ENCODE measurements around the gene CD44.
A peak's percentile ranks its signal among the peaks of the same experiment; 100 is the strongest.

Gene CD44

GRCh38 chr11:35241083-35241482 lies 102.1 kb downstream of the CD44 start:
- DNase-seq, result no peak

- no peak for DNase-seq
Observed at GRCh38 chr11:35241531-35241930, 102.6 kb downstream of the CD44 start.

- no peak for DNase-seq
Observed at GRCh38 chr11:35242412-35243242, 103.7 kb downstream of the CD44 start.

- DNase-seq, result no peak
Observed at GRCh38 chr11:35243774-35244173, 104.8 kb downstream of the CD44 start.

- no peak for DNase-seq
Observed at GRCh38 chr11:35245056-35245455, 106.1 kb downstream of the CD44 start.

GRCh38 chr11:35245786-35246185 lies 106.8 kb downstream of the CD44 start:
- DNase-seq, result no peak

GRCh38 chr11:35246745-35247144 lies 107.8 kb downstream of the CD44 start:
- no peak for DNase-seq

- DNase-seq, result peak; percentile 24
Observed at GRCh38 chr11:35247428-35247827, 108.5 kb downstream of the CD44 start.

GRCh38 chr11:35247863-35248262 lies 108.9 kb downstream of the CD44 start:
- DNase-seq, result no peak

- DNase-seq, result no peak
Observed at GRCh38 chr11:35248558-35249323, 109.8 kb downstream of the CD44 start.

- DNase-seq, result no peak
Observed at GRCh38 chr11:35250192-35250591, 111.2 kb downstream of the CD44 start.

- DNase-seq, result no peak
Observed at GRCh38 chr11:35250621-35251020, 111.7 kb downstream of the CD44 start.

- no peak for DNase-seq
Observed at GRCh38 chr11:35253237-35253636, 114.3 kb downstream of the CD44 start.

- DNase-seq, result no peak
Observed at GRCh38 chr11:35255514-35255913, 116.5 kb downstream of the CD44 start.

- no peak for DNase-seq
Observed at GRCh38 chr11:35256296-35256695, 117.3 kb downstream of the CD44 start.

GRCh38 chr11:35257281-35257680 lies 118.3 kb downstream of the CD44 start:
- no peak for DNase-seq

- DNase-seq, result no peak
Observed at GRCh38 chr11:35259529-35259928, 120.6 kb downstream of the CD44 start.

- no peak for DNase-seq
Observed at GRCh38 chr11:35260342-35260985, 121.5 kb downstream of the CD44 start.

- no peak for DNase-seq
Observed at GRCh38 chr11:35261197-35261596, 122.2 kb downstream of the CD44 start.

GRCh38 chr11:35262056-35262455 lies 123.1 kb downstream of the CD44 start:
- no peak for DNase-seq

GRCh38 chr11:35262735-35263134 lies 123.8 kb downstream of the CD44 start:
- no peak for DNase-seq

- DNase-seq, result no peak
Observed at GRCh38 chr11:35265755-35266454, 126.9 kb downstream of the CD44 start.

GRCh38 chr11:35267504-35267903 lies 128.5 kb downstream of the CD44 start:
- DNase-seq, result no peak

All from activated T-cell treated with anti-CD3 and anti-CD28 coated beads for 4 hours (primary cell).